H9 (cell line): ENCODE measurements around the gene HLA-DQB1. TPM values are rescaled to one million over a fixed set of nuclear protein-coding genes. Genes with fewer than 3 reads are reported as not detected.
"Not testable (repeated sequence)": the region's sequence is repeated elsewhere in the genome, so short reads cannot be mapped to it uniquely, and the experiment has no call there.

Experiments used
- DNase-seq: peaks from one replicate; pipeline ENCODE4 v3.0.0-alpha.2; 2017
- H2AFZ ChIP-seq: one replicate; pipeline ENCODE4 v1.6.1; 2013; ENCODE audit warnings: mild to moderate bottlenecking, low read length, control low read depth, moderate library complexity
- H2AK5ac ChIP-seq: 2 replicates; pipeline ENCODE4 v1.6.1; 2013; ENCODE audit warnings: low read length, control low read depth, mixed read lengths; ENCODE audit not compliant: insufficient read length
- H2BK120ac ChIP-seq: one replicate; pipeline ENCODE4 v1.6.1; 2013; ENCODE audit warnings: low read depth, mild to moderate bottlenecking, low read length, control low read depth, inconsistent platforms; ENCODE audit not compliant: poor library complexity, severe bottlenecking
- H2BK12ac ChIP-seq: 2 replicates; pipeline ENCODE4 v1.6.1; 2013; ENCODE audit warnings: low read length, control low read depth, mixed read lengths, low read depth; ENCODE audit not compliant: insufficient read length
- H2BK15ac ChIP-seq: 2 replicates; pipeline ENCODE4 v1.6.1; 2013; ENCODE audit warnings: low read depth, low read length, control low read depth
- H2BK20ac ChIP-seq: one replicate; pipeline ENCODE4 v1.6.1; 2013; ENCODE audit warnings: low read depth, mild to moderate bottlenecking, low read length, control low read depth, inconsistent platforms; ENCODE audit not compliant: poor library complexity, severe bottlenecking
- H2BK5ac ChIP-seq: 2 replicates; pipeline ENCODE4 v1.6.1; 2013; ENCODE audit warnings: low read length, control low read depth, mixed read lengths; ENCODE audit not compliant: insufficient read length
- H3K14ac ChIP-seq: 2 replicates; pipeline ENCODE4 v1.6.1; 2013; ENCODE audit warnings: low read length, control low read depth; ENCODE audit not compliant: insufficient read depth
- H3K18ac ChIP-seq: 2 replicates; pipeline ENCODE4 v1.6.1; 2013; ENCODE audit warnings: low read depth, mild to moderate bottlenecking, mixed read lengths, low read length, control low read depth; ENCODE audit not compliant: insufficient read length
- H3K23ac ChIP-seq: 2 replicates; pipeline ENCODE4 v1.6.1; 2013; ENCODE audit warnings: low read length, control low read depth, mixed read lengths, low read depth; ENCODE audit not compliant: insufficient read length
- H3K23me2 ChIP-seq: 2 replicates; pipeline ENCODE4 v1.6.1; 2013; ENCODE audit warnings: low read depth, mild to moderate bottlenecking, mixed read lengths, low read length, control low read depth; ENCODE audit not compliant: insufficient read length, poor library complexity, severe bottlenecking
- H3K27ac ChIP-seq: 2 replicates; pipeline ENCODE4 v1.5.1; 2013; ENCODE audit warnings: low read length, control low read depth, mixed read lengths, low read depth; ENCODE audit not compliant: insufficient read length
- H3K27me3 ChIP-seq: 2 replicates; pipeline ENCODE4 v1.6.1; 2013; ENCODE audit warnings: low read length, control low read depth, inconsistent platforms; ENCODE audit not compliant: insufficient read depth
- H3K4ac ChIP-seq: 2 replicates; pipeline ENCODE4 v1.6.1; 2013; ENCODE audit warnings: low read depth, mild to moderate bottlenecking, control low read depth, inconsistent platforms, low read length, moderate library complexity
- H3K4me1 ChIP-seq: 2 replicates; pipeline ENCODE4 v1.6.1; 2013; ENCODE audit warnings: low read length, control low read depth, inconsistent platforms; ENCODE audit not compliant: insufficient read depth
- H3K4me2 ChIP-seq: 2 replicates; pipeline ENCODE4 v1.6.1; 2013; ENCODE audit warnings: low read length, control low read depth, mixed read lengths; ENCODE audit not compliant: insufficient read length, insufficient read depth
- H3K56ac ChIP-seq: 2 replicates; pipeline ENCODE4 v1.6.1; 2013; ENCODE audit warnings: low read depth, mild to moderate bottlenecking, mixed read lengths, low read length, control low read depth; ENCODE audit not compliant: insufficient read length
- H3K79me1 ChIP-seq: 2 replicates; pipeline ENCODE4 v1.6.1; 2013; ENCODE audit warnings: low read depth, mild to moderate bottlenecking, moderate library complexity, low read length, control low read depth, inconsistent platforms; ENCODE audit not compliant: insufficient read depth, poor library complexity, severe bottlenecking
- H3K79me2 ChIP-seq: 2 replicates; pipeline ENCODE4 v1.6.1; 2013; ENCODE audit warnings: low read length, control low read depth, inconsistent platforms; ENCODE audit not compliant: insufficient read depth
- H3K9ac ChIP-seq: 2 replicates; pipeline ENCODE4 v1.6.1; 2013; ENCODE audit warnings: low read length, control low read depth, mixed read lengths; ENCODE audit not compliant: insufficient read length; ENCODE audit errors: extremely low read depth
- H3K9me3 ChIP-seq: one replicate; pipeline ENCODE4 v1.6.1; 2013; ENCODE audit warnings: low read depth, low read length, inconsistent platforms; ENCODE audit not compliant: control insufficient read depth
- H3T11ph ChIP-seq: one replicate; pipeline ENCODE4 v1.6.1; 2013; ENCODE audit warnings: mild to moderate bottlenecking, low read length, control low read depth, inconsistent platforms
- H4K20me1 ChIP-seq: one replicate; pipeline ENCODE4 v1.6.1; 2013; ENCODE audit not compliant: control insufficient read depth, insufficient read length, insufficient read depth
- H4K5ac ChIP-seq: 2 replicates; pipeline ENCODE4 v1.6.1; 2013; ENCODE audit warnings: low read depth, mild to moderate bottlenecking, mixed read lengths, low read length, control low read depth; ENCODE audit not compliant: insufficient read length
- H4K8ac ChIP-seq: replicated peaks from 2 replicates; pipeline ENCODE4 v1.6.1; 2013; ENCODE audit warnings: low read length, control low read depth, mixed read lengths, low read depth; ENCODE audit not compliant: insufficient read length
- H4K91ac ChIP-seq: 2 replicates; pipeline ENCODE4 v1.6.1; 2013; ENCODE audit warnings: low read depth, mild to moderate bottlenecking, moderate library complexity, mixed read lengths, low read length, control low read depth; ENCODE audit not compliant: insufficient read length
- H3K27ac Mint-ChIP-seq, 3 experiments: 2 replicates in 2 of 3; 3 replicates in 1 of 3; pipeline ENCODE4 v1.8.0; 2020 to 2021; ENCODE audit warnings: mixed read lengths in 3 of 3, mild to moderate bottlenecking in 1 of 3, moderate library complexity in 1 of 3
- H3K27me3 Mint-ChIP-seq: 2 replicates; pipeline ENCODE4 v1.8.0; 2021; ENCODE audit warnings: low read depth, mild to moderate bottlenecking, moderate library complexity, mixed read lengths
- H3K36me3 Mint-ChIP-seq, 3 experiments: 2 replicates in 2 of 3; 3 replicates in 1 of 3; pipeline ENCODE4 v1.8.0; 2020 to 2021; ENCODE audit warnings: low read depth in 3 of 3, mixed read lengths in 3 of 3; ENCODE audit not compliant: insufficient read depth in 1 of 3
- H3K4me1 Mint-ChIP-seq, 2 experiments: 2 replicates each; pipeline ENCODE4 v1.8.0; 2020; ENCODE audit warnings: mixed read lengths in 2 of 2
- H3K4me3 Mint-ChIP-seq, 2 experiments: 2 replicates in 1 of 2; 3 replicates in 1 of 2; pipeline ENCODE4 v1.8.0; 2020 to 2021; ENCODE audit warnings: mild to moderate bottlenecking in 2 of 2, mixed read lengths in 2 of 2, moderate library complexity in 1 of 2
- H3K9me3 Mint-ChIP-seq, 2 experiments: 2 replicates in 1 of 2; 3 replicates in 1 of 2; pipeline ENCODE4 v1.8.0; 2020; ENCODE audit warnings: mild to moderate bottlenecking in 2 of 2, mixed read lengths in 2 of 2, moderate library complexity in 1 of 2
- WGBS: extraction: QIAGEN DNeasy Blood & Tissue Kit; methylation state at CpG from one replicate; pipeline ENCODE4 v1.1.7; 2013; ENCODE audit warnings: missing lambda C conversion rate, low lambda C conversion rate, mixed read lengths; ENCODE audit not compliant: insufficient read length; ENCODE audit errors: extremely low coverage; 5-methylcytosine and 5-hydroxymethylcytosine counted together
- total RNA-seq: library from RNA; stranded (reverse); gene quantifications from 2 replicates; pipeline ENCODE4 v1.2.1, GENCODE V29; 2021

The HLA-DQB1 gene
- total RNA-seq, 1 experiment from 2014 or later: 41.0 TPM

- not testable (repeated sequence) for H2AK5ac ChIP-seq, H2BK120ac ChIP-seq, H4K5ac ChIP-seq, H4K20me1 ChIP-seq, H2BK5ac ChIP-seq, H3K18ac ChIP-seq, H2AFZ ChIP-seq, H2BK12ac ChIP-seq, H3K56ac ChIP-seq, H3K9me3 Mint-ChIP-seq, H3K79me2 ChIP-seq, H3K4me2 ChIP-seq, H3T11ph ChIP-seq, H4K91ac ChIP-seq, DNase-seq, H4K8ac ChIP-seq, H3K23me2 ChIP-seq, H3K27me3 ChIP-seq, H3K23ac ChIP-seq, H3K27ac ChIP-seq, H3K27me3 Mint-ChIP-seq, H2BK20ac ChIP-seq, H3K9ac ChIP-seq, H3K9me3 ChIP-seq, H3K4ac ChIP-seq, H3K4me1 ChIP-seq, H3K79me1 ChIP-seq, H3K14ac ChIP-seq, H2BK15ac ChIP-seq
- H3K4me3 Mint-ChIP-seq: peak overlapping the region; percentile 3 to 43; a peak in 1 of 5 replicates
- H3K27ac Mint-ChIP-seq: peak overlapping the region; percentile 81 to 97 (median 95)
- H3K36me3 Mint-ChIP-seq: peaks cover 26 to 43% (median 29%) of the 10 kb centered on the region in 3 experiments; a peak in 6 of 7 replicates
- no CpG with 5 or more reads among the region's 6 CpGs for WGBS
- H3K4me1 Mint-ChIP-seq: peaks cover 52 to 56% of the 10 kb centered on the region in 2 experiments
These were observed 9.1 kb downstream of the HLA-DQB1 start for GRCh38 chr6:32657329-32657728.
